ENCODE measurements around the gene SLC9C1.

DNA sequence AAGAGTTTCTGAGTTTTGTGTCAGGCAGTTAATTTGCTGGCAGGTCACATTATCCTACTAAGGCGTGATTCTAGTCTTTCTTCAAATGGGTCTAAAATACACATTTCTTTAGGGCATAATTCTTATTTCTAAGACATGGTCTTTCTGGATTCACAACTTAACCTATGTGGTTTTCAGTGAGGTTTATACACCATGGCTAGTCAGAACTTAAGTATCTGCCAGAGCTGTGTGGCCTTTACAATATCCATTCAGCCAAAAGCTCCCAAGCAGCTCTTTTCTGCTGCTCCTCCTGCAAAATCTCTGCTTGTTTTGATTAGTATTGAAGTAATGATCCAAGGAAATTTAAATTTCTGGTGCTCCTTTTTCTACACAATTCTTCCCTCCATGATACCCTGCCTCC is 33.5 kb downstream of the SLC9C1 start:
- no peak for TF ChIP-seq GATA3 (IDR thresholded peaks at IDR 0.05; ENCODE audit: low read depth, low read length)
- no peak for TF ChIP-seq GATA2 (IDR thresholded peaks at IDR 0.05; ENCODE audit: low read depth, low read length)

Measured in SH-SY5Y (cell line).